GM18517 (cell line): ENCODE results near the gene GPC3.

Source experiments
- ATAC-seq: cut with Tn5 transposase; IDR thresholded peaks from one replicate; pipeline ENCODE4 v1.9.1; 2021; ENCODE audit warnings: mild to moderate bottlenecking, moderate library complexity; ENCODE audit not compliant: unreplicated experiment

The GPC3 gene

GRCh38 chrX:133706890-133707289, 278.5 kb downstream of the GPC3 start:
- ATAC-seq = no peak

- no peak for ATAC-seq
Observed at GRCh38 chrX:133702230-133702629, 283.2 kb downstream of the GPC3 start.

- ATAC-seq = no peak
Observed at GRCh38 chrX:133699023-133699728, 286.2 kb downstream of the GPC3 start.

- ATAC-seq = no peak
Observed at GRCh38 chrX:133698298-133698697, 287.1 kb downstream of the GPC3 start.

GRCh38 chrX:133697656-133698055, 287.7 kb downstream of the GPC3 start:
- no peak for ATAC-seq

GRCh38 chrX:133689997-133690599, 295.3 kb downstream of the GPC3 start:
- no peak for ATAC-seq

GRCh38 chrX:133685822-133686221, 299.6 kb downstream of the GPC3 start:
- ATAC-seq = no peak

GRCh38 chrX:133681897-133682296, 303.5 kb downstream of the GPC3 start:
- ATAC-seq = no peak

- ATAC-seq = no peak
Observed at GRCh38 chrX:133681421-133681820, 304.0 kb downstream of the GPC3 start.

GRCh38 chrX:133677123-133678063, 308.0 kb downstream of the GPC3 start:
- ATAC-seq = no peak

- ATAC-seq = no peak
Observed at GRCh38 chrX:133676344-133677122, 308.9 kb downstream of the GPC3 start.

GRCh38 chrX:133674726-133675470, 310.5 kb downstream of the GPC3 start:
- no peak for ATAC-seq

GRCh38 chrX:133670383-133670782, 315.0 kb downstream of the GPC3 start:
- no peak for ATAC-seq

GRCh38 chrX:133669214-133669613, 316.2 kb downstream of the GPC3 start:
- no peak for ATAC-seq

- no peak for ATAC-seq
Observed at GRCh38 chrX:133668225-133668931, 317.0 kb downstream of the GPC3 start.

GRCh38 chrX:133666256-133666655, 319.1 kb downstream of the GPC3 start:
- ATAC-seq = no peak

- ATAC-seq = no peak
Observed at GRCh38 chrX:133661962-133662839, 323.2 kb downstream of the GPC3 start.

- ATAC-seq = no peak
Observed at GRCh38 chrX:133660281-133660680, 325.1 kb downstream of the GPC3 start.
